ENCODE results near the gene PTPN6.

PTPN6 gene

DNA sequence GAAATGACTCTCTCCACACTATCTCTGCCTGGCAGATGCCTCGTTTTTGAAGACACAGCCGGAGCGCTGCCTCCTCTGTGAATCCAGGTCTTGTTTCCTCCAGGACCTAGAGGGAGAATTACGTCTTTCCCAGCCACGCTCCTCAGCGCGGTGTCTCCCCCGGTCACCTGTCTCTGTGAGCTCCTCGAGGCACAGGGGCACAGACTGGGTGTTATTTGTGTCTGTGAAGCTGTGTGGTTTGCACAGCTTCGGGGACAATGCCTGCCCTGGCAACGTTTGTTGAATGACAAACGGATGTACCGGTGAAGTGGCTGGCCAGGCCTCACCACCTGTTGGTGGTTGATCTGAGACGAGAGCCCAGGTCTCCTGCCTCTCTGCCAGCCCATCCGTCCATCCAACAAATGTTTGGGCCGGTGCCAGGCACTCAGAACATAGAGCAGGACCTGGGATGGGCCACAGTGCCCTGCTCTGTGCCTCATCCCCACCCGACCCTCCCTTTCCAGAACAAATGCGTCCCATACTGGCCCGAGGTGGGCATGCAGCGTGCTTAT lies 6.1 kb downstream of the PTPN6 start:
- DNase-seq = no peak

DNA sequence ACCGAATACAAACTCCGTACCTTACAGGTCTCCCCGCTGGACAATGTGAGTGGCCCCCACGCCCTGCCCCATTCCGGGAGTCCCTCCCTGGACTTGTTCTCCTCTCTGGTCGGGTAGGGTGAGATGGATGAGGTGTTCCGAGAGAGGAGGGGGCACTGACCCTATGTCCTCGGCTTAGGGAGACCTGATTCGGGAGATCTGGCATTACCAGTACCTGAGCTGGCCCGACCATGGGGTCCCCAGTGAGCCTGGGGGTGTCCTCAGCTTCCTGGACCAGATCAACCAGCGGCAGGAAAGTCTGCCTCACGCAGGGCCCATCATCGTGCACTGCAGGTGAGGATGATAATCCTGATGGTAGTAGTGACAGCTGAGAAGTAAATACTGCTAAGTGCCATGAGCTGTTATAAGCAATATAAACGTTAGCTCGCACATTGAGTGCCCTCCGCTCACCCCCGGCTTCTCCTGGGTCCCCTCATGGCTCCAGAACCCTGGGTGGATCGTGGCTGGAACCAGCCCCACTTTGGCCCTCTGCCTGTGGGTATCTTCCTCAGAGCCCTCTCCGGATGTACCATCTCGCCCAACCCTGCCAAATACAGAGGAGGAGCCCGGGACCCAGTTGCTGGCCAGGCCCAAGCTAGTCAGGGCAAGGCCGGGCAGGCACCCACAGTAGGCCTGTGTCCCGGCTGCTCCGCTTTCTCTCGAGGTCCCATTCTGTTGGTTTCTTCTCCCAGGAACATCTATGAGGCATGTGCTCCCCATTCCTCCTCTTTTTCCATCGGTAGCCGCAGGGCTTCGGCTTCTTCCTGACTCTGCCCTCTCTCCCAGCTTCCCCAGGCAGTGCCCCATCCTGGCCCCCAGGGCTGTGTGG lies 6.8 kb downstream of the PTPN6 start:
- DNase-seq = no peak

DNA sequence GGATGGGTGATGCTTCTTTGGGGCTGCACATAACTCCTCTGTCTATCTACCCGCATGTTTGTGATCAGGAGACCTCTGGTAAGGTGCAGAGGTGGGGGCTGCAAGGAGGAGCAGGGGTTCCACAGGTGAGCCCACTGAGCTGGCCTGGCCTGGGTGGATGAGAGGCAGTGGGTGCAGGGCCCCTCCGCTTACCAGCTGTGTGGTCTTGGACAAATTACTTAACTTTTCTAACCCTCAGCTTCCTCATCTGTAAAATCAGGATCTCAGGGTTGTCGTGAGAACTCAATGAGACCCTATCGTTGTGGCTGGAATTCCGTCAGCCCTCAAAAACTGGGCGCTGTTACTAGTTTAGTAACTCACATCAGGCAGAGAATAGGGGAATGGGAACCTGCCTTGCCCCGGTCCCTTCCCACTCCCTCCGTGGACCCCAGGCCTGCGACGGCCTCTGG lies 7.5 kb downstream of the PTPN6 start:
- no peak for DNase-seq

DNA sequence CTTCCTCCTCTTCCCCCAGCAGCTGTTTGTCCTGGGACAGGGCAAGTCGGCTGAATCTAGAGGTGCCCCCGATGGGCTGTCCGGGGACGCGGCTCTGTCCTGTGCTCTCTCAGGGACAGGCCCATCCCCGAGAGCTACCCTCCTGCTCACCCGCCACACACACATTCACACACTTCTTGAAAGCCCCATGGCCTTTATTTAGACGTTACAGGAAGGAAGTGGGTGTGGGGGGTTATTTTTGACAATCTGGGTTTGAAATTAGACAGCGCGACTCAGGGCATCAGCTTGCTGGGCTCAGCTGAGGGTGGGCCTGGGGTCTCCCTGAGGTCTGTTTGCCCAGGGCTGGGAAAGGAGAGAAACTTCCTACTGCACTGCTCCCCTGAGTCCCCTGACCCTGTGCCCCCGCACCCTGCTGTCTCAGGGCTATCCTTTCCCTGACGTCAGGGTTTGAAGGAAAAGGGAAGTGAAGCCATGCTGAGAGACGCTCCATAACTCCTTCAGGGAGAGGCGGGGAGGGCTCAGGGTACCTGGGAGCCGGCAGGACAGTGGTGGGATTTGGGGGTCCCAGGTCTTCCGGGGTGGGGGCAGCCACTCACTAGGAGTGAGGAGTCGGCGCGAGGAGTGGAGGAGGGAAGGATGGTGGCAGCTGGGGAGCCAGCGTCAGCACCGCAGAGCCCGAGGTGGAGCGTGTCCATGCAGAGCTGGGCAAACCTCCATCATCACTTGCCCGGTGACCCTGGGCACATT lies 8.1 kb downstream of the PTPN6 start:
- DNase-seq = peak; percentile 82

DNA sequence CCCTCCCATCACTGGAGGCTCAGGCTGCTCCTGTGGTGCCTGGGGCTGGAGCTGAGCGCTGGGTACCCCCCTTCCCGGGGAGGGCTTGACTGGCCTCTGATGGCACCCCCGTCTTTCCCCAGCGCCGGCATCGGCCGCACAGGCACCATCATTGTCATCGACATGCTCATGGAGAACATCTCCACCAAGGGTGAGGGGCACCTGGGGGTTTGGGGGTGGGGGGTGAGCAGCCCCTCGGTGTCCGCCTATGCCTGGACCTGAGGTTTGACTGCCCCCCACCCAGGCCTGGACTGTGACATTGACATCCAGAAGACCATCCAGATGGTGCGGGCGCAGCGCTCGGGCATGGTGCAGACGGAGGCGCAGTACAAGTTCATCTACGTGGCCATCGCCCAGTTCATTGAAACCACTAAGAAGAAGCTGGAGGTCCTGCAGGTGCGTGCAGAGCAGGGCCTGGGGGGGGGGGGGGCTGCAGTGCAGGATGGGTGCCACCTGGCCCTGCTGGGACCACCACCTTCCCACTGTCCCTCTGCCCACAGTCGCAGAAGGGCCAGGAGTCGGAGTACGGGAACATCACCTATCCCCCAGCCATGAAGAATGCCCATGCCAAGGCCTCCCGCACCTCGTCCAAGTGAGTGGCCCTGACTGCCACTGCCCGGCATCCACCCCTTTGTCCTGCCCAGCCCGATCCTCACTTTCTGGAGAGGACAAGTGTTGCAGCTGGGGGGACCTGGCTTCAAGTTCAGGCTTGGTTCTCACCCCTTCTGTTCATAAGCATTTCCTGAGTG lies 8.8 kb downstream of the PTPN6 start:
- DNase-seq = no peak

DNA sequence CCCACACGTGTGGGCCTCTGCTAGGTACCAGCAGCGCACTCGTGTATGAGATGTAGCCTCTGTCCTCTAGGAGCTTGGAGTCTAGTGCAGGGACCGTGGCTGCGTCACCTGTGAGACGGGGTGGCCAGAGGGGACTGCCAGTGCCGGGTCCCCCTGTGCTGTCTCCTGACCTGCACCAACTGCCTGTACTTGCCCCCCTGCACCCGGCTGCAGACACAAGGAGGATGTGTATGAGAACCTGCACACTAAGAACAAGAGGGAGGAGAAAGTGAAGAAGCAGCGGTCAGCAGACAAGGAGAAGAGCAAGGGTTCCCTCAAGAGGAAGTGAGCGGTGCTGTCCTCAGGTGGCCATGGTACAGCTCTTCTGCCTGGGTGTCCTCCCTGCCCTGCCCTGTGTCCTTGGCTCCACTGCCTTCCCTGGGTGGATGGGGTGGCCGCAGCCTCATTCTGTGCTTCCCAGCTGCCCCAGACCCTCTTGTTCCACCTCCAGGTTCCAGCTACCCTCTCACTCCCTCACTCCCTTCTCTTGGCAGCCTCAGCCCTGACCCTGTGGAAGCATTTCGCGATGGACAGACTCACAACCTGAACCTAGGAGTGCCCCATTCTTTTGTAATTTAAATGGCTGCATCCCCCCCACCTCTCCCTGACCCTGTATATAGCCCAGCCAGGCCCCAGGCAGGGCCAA lies 9.6 kb downstream of the PTPN6 start:
- DNase-seq = no peak

DNA sequence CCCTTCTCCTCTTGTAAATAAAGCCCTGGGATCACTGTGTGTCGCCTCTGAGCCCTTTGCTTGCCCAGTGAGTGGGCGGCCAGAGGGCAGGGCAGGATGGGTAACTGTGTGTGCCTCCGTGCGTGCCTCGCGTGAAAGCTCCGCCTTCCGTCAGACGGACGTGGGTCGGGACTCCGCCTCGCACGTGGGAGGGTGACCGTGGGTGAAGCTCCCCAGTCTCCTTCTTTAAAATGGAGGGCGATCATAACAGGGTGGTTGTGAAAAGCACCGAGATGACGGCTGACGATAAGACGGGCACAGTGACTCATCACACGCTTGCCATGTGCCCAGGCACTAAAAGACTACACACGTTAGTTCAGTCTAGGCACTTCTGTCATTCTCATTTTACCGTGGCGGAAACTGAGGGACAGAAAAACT lies 10.1 kb downstream of the PTPN6 start:
- DNase-seq = peak; percentile 91

DNA sequence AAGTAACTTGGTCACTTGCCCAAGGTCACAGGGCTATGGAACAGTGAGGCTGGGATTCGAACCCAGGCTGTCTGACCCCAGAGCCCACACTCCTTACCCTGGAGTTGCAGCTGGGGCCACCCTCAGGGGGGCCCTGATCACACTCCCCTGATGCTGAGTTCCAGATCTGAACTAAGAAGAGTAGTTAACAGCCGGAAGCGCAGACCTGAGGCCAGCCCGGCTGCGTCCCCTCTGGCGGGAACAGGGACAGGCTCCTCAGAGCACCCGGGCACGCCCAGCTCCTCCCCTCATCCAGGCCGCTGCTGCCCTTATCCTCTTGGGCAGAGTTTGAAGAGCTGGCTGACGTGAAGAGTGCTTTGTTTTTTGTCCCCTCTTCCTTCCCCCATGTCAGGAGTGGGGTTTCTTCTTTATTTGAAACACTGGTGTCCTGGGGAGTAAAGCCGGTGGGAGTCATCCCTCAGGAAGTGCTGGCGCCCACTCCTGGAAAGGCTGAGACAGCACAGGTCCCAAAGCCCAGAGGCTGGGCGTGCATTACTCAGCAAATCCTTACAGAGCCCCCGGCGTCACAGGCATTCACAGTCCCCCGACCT lies 10.6 kb downstream of the PTPN6 start:
- DNase-seq = peak; percentile 80

DNA sequence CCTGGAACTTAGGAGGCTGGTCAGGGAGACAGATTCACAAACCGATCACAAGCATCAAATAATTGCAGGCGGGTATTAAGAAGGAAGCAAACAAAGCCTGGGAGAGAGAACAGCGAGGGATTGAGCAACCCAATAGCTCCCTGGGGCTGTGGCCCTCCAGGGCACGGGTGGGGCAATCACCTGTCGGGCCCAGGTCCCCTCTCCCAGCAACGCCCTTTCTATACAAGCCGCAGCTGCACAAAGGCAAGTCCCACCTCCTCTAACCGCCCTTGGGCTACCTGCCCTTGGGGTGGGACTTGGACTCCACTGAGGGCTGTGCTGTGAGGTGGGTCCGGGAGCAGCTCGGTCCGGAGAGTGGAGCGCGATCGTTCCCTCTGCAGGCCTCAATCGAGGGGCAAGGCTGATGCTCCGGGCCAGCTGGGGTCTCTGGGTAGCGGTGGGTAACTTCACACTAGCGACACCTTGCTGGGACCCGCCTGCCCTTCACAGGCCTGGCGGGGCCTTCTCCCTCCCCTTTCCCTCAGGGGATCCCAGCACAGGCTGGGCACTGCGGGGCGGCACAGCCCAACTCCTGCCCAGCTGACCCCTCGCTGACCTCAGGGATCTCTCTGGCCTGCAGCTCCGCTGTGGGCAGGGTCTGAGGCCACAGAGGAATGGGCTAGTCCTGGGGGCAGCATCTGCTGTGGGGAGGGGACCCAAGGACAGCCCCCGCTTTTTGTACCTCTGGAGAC lies 11.3 kb downstream of the PTPN6 start:
- DNase-seq = no peak

DNA sequence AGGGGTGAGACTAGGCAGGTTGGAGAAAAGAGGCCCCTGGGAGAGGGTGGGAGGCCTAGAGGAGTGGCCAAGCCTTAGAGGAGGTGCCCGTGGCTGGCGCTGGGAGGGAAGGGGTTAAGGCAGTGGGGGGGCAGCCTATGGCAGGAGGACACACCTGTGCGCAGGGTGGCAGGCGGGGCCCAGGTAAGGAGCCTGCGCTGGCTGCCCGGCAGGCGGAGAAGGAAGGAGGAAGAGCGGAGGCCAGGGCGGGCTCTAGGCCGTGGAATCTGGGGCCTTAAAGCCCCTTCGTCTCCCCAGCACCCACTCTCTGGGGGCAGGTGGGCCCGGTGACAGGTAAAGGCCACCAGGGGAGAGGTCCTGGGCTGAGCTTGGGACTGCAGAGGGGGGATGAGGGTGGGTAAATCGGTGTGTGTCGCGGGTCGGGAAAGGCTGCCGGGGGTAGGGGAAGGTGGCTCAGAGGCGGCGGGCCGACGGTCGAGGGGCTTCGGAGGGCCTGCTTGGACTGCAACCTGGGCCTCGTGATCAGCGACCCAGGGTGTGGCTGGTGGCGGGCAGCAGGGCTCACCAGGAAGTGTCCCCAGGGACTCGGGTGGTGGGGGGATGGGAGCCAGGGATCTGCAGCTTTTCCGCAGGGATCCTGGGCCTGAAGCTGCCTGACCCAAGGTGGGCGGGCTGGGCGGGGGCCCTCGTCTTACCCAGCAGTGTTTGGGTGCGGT lies 12.0 kb downstream of the PTPN6 start:
- no peak for DNase-seq

DNA sequence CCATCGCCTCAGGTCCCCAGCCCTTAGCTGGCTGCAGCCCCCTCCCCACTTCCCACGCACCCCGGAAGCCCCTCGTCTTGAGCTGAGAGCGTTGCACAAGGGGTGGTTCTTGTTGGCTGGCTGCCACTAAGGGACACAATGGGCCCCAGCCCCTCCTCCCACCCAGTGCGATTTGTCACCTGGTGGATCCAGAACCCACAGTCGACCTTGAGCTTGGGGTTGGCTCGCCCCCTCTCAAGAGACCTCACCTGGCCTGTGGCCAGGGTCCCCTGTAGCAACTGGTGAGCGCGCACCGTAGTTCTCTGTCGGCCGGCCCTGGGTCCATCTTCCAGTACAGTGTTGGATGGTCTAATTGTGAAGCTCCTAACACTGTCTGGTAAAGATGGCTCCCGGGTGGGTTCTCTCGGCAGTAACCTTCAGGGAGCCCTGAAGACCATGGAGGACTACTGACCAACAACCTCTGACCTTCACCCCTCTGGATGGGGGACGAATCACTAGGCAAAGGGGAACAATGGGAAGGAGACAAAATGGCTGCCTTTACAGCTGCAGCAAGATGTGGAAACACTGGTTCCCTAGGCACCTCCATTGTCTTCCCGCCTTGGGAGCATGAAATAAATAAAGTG lies 12.7 kb downstream of the PTPN6 start:
- no peak for DNase-seq

DNA sequence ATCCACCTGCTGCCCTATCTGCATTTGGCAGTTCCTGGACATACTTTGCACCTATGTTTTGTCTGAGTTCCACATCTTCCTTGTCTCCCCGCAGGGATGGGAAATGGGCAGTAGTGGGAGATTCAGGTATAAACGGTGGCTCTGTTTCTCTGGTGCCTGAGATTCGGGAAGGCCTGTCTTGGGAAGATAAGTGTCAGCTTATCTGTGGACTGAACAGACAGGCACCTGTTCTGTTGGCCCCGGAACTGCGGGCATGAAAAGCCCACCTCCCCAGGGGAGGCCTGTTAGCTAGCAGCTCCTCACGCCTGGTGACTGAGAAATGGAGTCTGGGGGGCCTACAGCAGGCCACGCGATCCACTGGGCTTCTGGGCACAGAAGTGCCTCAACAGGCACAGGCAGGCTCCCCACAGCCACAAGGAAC lies 13.5 kb downstream of the PTPN6 start:
- no peak for DNase-seq

DNA sequence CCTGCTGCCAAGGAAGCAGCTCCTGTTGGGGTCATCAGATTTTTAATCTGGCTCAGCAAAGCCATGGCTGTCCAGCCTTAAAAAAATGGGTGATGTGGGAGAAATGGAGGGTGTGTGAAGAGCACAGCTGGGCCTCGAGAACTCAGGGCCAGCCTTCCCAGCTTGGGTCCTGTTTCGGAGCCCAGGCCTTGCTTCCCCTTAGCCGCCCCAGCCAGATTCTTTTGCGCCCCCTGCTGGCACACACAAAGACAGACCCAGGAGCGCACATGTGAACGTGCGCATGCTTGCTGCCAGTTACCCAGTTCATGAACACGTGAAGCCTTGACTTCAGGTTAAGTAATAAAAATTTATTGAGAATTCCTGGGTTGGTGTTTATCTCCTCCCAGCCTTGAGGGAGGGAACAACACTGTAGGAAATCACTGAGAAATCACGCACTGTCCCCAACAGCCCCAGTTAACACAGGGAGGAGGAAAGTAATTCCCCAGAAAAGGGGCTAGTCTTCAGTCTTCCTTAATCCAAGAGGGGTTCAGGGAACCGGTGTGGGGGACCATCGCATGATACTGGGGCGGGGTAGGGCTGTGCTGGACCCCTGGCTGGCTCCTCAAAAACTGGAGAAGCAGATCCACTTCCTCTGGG lies 14.0 kb downstream of the PTPN6 start:
- peak; percentile 95 for DNase-seq

DNA sequence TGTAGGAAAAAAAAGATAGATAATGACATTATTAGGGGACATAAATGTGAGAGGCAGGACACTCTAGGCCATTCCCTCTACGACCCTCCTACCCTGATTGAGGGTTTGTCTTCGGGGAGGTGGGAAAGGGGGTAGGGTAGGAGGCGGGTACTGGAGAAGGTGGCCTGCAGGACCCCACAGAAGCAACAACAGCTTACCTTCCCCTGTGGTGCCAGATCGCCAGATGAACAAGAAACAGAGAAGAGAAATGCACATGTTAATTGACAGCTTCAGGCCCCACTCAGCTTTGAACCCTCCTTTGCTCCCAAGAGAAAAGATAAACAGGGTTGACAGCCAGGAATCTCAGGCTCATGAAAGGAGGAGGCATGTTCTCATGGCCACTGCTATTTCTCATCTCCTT lies 14.6 kb downstream of the PTPN6 start:
- DNase-seq = no peak

DNA sequence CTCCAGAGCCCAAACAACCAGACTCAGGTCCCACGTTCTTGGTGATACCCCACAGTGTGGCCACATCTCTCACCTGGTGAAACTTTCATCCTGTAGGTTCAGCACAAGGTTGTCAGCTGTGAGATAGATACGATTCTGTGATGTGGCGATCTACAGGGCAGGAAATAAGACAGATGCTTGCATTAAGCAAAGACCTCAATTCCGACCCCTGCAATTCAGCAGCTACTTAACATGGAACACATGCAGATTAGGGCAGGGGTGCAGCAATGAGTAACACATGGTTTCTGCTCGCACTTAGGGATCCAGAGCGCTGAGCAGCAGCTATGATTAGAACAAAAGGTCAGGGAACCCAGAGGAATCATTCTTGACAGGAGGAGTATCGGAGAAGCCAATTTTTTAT lies 15.2 kb downstream of the PTPN6 start:
- no peak for DNase-seq

DNA sequence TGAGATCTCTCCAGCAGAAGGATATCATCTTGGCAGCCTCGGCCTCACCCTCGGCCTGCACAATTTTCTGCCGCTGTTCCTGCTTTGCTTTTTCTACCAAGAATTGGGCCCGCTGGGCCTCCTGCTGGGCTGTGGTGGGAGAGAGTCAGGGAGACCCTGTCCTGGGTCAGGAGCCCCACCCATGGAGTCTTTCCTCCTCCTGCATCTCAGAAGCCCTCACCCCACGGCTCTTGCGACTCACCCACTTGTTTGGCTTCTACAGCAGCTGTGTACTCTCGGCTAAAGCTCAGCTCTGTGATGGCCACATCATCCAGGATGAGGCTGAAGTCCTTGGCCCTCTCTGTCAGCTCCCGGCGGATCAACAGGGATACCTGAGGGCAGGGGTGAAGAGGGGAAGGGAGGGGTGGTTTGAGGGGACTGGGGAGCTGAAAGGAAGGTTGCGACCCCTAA lies 16.5 kb downstream of the PTPN6 start:
- DNase-seq = peak; percentile 51

DNA sequence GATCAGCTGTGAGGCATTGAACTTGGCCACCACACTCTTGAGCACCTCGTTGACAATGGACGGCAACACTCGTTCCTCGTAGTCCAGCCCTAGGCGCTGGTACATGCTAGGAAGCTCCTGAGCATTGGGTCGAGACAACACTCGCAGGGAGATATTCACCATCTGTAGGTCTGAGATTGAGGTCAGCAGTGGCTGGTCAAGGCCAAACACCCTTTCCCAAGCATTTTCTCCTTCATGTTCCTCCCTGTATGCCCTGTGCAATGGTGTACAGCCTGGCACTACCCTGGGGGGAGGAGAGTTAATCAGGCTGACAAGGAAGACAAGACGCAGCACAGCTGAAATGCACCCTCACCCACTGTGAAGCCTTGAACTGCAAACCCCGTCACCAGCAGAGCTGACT lies 17.3 kb downstream of the PTPN6 start:
- DNase-seq = peak; percentile 51

DNA sequence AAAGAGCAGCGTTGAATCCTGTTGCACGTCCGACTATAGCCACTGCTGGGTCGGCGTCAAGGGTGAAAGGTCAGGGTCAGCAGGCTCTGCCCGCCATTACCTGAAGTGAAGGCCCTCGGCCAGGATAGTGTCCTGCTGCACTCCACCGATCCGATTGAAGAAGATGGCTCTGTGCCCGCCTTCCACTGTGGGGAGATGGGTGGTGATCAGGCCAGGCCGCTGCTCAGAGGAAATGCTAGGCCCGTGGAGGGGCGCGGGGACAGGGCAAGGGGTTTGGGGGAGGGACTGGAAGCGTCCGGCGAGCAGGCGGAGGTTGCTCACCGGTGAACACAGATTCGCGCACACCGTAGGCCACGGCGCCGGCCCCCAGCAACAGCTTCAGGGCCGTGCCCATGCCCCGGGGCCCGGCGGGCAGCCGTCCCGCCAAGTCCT lies 19.0 kb downstream of the PTPN6 start:
- no peak for DNase-seq

DNA sequence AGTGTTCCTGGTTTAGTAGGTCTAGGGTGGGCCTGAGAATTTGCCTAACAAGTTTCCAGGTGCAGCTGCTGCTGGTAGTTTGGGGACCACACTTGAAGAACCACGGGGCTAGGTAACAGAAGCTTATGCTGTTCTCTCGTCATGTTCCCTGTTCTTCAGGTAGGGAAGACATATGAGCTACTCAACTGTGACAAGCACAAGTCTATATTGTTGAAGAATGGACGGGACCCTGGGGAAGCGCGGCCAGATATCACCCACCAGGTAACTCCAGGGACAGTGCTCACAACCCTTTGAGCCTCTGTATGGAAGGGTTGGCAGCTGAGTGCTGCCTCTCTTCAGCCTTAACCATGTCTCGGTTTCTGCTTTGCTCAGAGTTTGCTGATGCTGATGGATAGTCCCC lies 23.0 kb downstream of the PTPN6 start:
- no peak for DNase-seq
